NCI-H2107 treated with DMSO at 0.1 percent for 48 hours (cell line): ENCODE measurements around the gene ARHGEF7.

Experiments used
- DNase-seq: peaks from one replicate; lab custom pipeline; 2025; ENCODE audit not compliant: unreplicated experiment; lab: John Stamatoyannopoulos, UW

ARHGEF7 gene

DNA sequence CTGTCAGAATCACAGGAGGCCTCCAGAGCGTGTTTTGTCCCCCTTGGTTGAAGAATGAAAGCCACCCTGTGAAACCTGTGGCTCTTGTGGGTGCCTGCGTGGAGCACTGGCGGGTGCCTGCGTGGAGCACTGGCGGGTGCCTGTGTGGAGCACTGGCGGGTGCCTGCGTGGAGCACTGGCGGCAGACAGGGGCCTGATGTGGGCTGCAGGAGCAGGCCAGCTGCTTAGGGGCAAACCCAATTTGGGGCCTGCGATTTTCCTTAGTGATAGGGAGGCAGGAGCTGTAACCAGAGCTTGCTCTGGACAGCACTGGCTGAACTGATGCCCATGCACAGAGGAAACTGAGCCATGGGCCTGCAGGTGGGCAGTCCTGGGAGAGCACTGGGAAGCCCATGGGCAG, 24.3 kb downstream of the ARHGEF7 start:
- no peak for DNase-seq

DNA sequence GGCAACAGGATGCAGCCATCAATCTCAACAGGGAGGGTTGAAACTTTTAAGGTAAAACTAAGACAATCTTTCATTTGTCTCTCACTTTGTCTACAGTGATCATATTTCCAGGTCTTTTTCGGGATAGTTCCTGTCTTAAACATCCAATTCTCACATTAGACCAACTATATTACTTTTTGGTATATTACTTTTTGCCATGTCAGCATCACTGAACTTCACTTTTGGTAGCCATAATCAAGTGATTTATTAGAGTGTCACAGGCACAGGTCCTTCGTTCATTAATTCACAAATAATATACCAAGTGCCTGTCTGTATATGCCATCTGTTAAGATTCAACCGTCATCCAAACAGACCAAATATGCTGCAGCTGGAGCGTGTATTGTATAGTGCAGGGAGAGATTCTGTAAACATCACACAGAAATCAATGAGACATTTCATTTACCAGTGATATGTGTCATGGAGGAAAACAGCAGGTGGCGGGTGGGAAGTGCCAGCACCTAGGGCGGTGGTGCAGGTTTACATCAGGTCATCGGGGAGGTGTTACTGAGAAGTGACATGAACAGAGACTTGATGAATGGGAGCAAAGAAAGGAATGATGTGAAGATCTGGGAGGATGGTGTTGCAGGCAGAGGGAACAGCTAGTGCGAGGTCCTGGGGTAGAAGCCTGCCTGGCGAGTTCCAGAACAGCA, 24.9 kb downstream of the ARHGEF7 start:
- DNase-seq, result peak; percentile 78

DNA sequence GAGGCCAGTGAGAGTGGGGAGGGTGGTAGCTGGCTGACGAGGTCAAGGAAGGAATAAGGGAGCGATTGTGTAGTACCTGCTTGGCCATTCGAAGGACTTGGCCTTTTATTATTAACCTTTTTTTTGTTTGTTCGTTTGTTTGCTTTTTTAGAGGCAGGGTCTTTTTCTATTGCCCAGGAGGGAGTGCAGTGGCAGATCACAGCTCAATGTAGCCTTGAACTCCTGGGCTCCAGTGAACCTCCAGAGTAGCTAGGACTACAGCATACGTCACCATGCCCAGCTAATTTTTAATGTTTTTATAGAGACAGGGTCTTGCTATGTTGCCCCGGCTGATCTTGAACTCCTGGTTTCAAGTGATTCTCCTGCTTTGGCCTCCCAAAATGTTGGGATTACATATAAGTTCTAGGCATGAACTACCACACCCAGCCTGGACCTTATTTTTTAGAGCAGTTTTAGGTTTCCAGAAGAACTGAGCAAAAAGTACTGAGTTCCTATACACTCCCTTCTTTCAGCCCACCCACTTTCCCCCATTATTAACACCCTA, 25.5 kb downstream of the ARHGEF7 start:
- no peak for DNase-seq

DNA sequence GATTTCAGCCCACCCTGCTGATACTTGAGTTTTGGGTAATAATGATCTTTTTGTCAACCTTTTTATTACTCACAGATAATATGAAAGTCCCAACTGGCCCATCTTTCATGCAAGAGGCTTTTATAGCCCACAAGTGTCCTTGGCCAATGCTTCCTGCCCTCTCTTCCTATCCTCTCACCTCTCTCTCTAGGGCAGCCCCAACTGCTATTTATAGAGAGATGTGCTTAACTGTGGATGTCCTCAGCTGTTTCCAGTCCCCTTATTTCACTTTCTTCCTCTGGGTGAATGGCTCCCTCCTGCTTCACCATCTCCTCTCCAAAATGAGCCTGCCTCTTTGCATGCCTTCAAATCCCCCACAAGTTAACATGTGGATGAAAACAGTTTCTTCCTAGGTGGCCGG, 27.4 kb downstream of the ARHGEF7 start:
- DNase-seq, result no peak

DNA sequence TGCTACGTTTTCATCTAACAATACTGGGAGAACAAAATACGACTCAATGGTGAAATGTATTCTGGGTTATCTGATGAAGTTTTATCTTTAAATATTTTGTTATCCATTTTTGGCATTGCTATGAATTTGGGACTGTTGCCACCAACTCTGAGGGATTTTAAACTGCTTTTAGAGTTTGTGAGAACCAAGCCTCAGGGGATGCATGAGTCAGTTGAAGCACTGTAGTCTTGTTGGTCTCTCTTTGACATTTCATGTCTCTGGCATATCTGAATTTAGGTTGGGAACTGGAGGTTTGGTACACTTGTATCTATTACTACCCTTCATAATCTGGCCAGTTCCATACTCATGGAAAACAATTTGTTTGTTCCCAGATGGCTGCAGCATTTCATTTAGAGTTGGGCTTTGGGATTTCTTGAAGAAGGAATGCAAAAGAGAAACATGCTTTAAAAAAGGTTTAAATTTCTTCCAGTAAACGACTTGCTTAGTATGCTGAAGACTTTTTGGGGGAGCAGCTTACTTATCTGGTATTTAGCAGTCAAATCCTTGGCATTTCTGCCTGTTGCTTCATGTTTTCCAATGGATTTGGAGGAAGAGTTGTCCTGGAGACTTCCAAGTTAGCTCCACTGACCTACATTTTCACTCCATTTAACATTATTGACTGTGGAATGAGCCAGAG, 28.9 kb downstream of the ARHGEF7 start:
- no peak for DNase-seq

DNA sequence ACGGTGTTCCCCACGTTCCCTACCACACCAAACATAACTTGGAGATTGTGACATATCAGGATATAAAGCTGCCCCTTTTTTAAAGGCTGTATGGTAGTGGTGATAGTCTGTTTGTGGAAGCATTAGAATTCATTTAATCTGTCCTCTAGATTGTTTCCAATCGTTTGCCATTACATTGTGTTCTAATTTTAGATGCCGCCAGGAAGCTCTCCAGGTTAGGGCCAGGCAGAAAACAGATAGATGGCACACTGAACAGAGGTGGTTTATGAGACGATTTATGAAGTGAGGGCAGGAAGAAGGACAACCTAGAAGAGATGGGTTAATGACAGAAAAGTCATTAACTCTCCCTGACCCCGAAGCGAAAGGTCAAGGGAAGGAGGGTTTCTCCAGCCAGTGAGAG, 30.0 kb downstream of the ARHGEF7 start:
- DNase-seq, result no peak

DNA sequence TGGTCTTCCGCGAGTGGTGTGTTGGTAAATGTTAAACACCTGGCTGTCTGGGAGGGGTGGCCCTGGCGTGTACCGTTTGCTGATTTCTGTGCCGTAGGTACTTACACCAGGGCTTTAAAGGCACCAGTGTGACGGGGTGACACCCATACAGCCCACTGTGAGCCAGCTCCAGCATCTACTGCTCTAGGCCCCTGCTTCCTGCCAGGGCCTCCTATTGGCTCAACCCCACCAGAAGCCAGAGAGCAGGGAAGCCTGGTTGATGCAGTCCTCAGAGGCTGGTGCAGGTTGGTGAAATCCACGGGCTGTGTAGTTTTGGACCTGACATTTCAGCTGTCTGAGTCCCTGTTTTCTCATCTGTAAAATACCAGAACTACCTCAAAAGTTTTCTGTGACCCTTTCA, 30.4 kb downstream of the ARHGEF7 start:
- DNase-seq, result no peak

DNA sequence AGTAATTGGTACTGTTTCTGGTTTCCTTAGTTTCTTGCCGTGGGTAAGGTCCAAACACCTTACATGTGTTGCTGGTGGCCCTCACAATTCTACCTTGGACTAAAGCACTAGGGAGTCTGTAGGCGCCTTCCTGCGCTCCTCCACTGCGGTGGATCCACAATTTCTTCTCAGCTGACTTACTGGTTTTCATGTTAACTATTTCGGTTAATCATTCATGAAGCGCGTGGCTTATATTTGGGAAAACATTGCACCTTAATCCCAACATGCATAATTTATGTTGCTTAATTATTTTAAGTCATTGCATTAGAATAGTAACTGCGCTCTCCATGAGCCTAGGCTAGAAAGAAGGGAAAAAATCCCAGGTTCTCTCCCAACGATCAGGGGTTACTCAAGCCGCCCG, 37.7 kb downstream of the ARHGEF7 start:
- DNase-seq, result no peak

DNA sequence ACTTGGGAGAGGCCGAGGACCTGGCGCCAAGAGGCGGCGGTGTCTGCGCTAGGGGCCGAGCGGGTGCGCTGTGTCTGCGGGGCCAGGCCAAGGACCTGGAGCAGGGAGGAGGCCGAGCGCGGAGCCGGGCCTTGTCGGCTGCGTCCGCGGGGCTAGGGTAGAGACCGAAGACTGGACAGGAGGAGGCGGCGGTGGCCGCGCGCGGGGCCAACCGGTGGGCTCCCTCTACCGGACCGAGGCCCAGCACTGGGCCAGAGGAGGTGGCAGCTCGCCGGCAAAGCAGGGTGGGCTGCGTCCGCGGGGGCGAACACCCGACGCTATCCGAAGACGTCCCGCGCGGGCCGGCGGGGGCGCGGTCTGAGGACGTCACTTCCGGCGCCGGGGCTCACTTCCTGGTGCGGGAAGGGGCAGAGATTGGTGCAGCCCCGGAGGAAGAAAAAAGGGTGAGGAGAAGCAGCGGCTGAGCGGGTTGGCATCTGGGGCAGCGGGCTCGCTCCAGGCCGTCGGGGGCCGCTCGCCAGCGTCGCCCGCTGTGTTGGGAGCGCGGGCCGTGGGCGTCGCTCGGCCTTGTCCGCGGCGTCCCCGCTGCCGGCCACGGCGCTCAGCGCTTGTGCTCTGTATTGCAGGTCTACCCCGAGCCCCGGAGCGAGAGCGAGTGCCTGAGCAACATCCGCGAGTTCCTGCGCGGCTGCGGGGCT, 38.3 kb downstream of the ARHGEF7 start:
- peak; percentile 70 for DNase-seq

DNA sequence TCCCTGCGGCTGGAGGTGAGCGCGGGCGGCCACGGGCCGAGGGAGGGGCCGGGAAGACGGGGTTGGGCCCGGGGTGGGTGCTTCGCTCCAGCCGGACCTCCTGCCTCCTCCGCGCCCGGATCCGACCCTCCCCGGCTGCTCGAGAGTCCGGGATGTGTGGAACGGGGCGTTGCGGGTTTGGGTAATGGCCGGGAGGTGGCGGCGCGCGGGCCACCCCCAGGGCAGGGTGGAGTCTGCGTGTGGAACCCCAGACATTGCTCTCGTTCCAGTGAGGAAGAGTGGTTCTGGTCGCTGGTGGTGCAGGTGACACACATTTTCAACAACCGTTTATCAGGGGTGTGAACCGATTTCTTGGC, 38.8 kb downstream of the ARHGEF7 start:
- DNase-seq, result no peak

DNA sequence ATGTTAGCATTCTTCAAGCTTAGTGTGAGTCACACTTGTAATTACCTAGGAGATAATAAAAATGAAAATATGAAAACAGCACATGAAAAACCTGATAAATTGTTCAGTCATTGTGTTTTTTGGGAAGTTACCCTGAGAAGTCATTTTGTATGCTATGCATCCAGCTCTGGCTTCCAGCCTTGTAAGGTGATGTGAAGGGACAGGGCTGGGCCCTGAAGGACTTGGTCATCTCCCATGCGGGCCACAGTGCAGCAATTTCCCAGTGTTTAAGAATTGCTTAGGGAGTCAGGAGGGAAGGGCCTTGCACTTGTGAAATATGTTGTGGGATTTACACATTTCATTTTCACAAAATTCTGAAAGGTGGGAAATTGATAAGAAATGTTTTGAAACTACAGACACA, 41.3 kb downstream of the ARHGEF7 start:
- DNase-seq, result no peak

DNA sequence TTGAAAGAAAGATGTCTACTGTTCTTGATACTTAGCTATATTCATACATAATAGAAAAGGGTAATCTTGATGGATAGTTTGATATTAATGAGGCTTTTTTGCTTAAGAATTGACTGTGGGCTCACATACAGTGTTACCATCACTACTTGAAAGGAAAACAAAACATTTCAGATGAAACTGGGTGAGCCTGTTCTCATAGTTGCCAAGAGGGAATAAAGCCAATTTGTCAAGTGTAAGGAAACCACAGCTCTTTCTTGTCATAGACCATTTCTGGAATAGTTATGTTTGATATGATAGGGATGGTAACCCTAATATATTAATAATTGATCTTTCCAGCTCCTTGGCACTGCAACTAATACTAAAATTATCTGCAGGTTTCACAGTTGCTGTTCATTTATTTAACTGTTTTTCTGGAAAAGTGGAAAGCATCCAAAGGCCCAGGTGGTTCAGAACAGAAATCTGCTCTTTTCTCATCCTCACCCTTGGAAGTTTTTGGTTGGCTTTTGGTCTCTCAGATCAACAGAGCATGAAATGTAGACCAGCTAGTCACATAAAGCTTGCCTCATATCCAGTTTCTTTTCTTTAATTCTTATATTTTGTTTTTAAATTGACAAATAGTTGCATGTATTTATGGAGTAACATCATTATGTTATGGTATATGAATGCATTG, 43.2 kb downstream of the ARHGEF7 start:
- DNase-seq, result no peak

DNA sequence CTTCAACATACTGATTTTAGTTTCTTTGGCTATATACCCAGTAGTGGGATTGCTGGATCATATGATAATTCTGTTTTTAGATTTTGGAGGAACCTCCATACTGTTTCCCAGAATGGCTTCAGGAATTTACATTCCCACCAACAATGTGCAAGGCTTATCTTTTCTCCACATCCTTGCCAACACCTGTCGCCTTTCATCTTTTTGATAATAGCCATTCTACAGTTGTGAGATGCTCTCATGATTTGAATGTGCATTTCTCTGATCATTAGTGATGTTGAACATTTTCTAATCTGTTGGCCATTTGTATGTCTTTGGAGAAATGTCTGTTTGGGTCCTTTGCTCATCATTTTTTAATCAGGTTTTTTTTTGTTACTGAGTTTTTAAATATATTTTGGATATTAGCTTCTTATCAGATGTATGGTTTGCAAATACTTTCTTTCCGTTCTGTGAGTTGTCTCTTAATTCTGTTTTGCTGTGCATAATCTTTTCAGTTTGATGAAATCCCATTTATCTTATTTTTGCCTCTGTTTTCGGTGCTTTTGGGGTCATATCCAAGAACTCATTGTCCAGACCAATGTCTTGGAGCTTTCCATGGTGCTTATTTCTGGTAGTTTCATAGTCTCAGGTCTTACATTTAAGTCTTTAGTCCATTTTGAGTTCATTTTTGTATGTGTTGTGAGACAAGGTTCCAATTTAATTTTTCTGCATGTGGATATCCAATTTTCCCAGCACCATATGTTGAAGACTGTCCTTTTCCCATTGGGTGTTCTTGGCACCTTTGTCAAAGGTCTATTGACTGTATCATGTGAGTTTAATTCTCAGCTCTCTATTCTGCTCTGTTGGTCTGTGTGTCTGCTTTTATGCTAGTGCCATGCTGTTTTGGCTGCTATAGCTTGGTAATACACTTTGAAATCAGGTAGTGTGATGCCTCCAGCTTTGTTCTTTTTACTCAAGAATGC, 44.5 kb downstream of the ARHGEF7 start:
- DNase-seq, result no peak

DNA sequence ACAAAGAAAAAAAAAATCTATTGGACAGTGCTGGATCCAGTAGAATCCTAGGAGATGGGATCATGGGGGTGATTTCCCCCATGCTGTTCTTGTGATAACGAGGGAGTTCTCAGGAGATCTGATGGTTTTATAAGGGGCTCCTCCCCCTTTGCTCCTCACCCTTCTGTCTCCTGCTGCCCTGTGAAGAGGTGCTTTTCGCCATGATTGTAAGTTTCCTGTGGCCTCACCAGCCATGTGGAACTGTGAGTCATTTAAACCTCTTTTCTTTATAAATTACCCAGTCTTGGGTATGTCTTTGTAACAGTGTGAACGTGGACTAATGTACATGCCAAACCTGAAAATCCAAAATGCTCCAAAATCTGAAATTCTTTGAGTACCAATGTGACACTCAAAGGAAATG, 45.5 kb downstream of the ARHGEF7 start:
- no peak for DNase-seq

DNA sequence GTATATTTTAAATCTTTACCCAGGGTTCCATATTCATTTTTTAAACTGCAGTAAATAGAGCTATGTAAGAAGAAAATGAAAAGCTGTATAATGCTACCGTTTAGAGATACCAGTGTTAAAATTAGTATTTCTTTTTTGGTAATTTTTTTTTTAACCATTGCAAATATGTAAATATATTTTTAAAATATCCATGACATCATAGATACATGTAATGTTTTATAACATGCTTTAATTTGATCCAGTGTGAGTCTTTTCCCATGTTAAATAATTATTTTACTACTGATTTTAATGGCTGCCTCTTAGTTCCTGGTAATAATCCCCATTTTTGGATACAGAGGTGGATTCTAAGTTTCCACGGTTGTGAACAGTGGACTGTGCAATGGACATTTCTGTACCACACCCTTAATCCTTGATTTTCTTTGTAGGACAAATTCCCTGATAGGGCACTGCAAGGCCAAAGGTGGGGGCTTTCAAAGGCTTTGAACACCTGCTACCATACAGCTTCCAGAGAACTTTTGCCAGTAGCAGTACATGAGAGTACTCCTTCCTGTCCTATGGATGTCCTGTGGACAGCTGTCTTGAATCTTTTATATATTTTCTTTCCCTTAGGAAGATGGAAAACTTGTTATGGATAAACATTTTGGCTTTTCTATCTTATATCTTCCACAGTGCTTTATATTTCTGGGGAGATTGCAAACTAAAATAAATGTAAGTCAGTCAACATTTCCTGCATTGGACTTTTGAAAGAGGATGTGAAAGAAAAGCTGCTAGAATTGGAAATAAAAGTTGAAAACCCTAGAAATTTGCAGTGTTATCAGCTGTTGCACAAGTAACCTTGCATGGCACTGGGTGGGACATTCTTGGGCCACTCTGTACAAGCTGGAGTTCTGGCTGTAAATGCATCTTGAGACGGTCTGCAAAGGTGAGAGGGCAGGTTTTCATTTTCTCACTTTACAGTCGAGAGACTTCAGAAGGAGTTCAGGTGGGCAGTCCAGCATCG, 46.8 kb downstream of the ARHGEF7 start:
- no peak for DNase-seq

DNA sequence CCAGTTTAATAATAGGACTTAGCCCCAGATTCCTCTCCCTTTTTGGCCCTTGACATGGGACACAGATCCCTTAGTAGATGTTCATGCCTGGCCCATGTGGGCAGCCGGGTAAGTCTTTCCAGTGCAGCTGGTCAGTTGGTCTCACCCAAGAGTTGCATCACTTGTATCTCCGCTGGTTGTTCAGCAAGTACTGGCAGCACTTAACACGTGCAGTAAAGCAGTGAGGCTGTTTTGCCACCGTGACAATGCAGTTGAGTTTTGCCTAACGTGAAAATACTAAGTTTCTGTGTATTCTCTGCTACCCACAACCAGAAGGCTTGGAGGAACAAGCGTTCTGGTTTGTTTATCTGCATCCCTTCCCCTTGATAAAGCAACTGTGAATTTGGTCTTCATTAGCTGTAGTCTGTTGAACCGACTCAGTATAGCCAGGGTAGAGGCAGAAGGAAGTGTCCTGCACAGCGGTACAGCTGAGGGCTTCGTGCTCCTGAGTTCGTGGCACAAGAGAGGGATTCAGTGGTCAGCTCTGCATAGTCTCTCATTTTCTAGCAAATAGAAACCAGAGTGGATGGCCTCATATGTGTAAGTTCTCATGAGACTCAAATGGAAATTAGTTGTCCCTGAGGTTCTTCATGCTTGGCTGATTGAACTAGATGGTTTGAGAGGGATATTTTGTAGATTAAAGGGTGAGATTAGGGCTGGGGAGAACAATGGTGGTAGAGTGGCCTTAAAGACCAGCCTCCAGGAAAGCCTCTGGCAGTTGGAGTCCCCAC, 50.3 kb downstream of the ARHGEF7 start:
- DNase-seq, result no peak

DNA sequence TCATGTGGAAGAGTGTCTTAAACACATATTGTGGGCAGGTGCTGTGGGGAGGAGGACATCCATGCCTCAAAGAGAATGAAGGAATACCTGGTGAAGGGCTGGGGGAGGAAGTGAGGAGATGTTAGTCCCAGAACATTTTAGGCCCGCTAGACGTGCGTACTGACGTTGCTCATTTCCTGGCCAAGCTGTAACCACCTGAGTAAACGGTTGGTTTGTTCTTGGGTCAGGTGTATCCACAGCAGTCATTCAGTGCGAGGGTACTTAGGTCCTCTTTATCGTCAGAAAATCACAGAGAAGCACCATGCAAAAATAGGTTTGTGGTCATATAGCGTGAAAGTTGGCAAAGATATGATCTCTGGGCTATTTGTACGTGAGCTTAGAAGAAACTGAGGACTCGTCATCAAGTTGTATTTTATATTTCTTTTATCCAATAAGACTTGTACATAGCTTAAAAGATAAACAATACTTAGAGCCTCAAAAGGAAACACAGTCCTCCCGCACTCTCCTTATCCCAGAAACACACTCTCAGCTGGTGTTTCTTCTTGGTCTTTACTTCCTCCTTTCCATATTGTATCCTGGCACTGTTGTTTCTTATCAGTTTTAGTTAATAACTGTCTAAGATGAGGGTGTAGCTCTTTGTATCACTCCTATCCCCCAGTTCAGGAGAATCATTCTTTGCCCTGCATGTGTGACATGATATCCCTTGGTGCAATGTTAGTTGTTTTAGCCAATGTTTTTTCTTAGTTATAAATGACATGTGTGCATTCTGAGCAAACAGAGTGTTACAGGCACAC, 52.0 kb downstream of the ARHGEF7 start:
- no peak for DNase-seq

DNA sequence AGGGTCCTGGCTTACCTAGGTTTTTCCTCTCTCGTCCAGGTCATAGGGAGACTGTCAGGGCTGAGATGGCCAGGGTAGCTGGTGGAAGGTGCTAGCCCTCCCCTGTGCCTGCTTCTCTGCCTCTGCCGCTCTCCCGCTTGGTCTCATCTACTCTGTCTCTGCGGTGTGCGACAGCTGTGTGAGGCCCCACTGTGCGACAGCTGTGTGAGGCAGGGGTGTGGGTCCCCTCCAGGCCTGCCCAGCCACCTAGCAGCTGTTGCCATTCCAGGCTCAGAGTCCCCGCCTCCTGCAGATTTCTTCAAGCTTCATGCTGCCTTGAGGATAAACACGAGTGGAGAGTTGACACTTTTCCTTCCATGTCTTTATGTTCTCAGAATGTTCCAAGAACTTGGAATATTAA, 53.0 kb downstream of the ARHGEF7 start:
- no peak for DNase-seq
